C4-2B (cell line): ENCODE data around the gene MICAL2.

ENCODE experiments used
- CTCF ChIP-seq: fragments of 450-650 bp; conservative IDR thresholded peaks from 2 replicates; pipeline ENCODE4 v1.5.1; 2017; ENCODE audit warnings: mild to moderate bottlenecking
- ZFX ChIP-seq: fragments of 450-650 bp; IDR thresholded peaks from 2 replicates; pipeline ENCODE4 v1.6.1; 2017

DNA sequence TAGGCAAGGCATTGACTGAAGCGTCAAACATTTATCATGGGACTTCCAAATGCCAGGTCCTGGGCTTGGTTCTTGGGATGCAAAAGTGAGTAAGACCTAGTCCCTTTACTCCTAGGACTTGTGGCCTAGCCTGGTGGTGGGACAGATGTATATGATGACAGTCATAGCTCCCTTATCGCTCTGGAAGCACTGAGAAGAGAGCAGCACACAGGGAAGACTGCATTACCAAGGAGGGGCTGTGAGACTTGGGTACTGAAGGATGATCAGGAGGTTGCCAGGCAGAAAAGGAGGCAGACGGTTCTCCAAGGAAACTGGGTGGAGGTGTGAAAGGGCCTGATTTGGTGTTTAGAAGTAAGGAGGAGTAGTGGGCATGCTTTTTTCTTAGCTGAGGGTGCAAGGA lies 32.5 kb downstream of the MICAL2 start:
- TF ChIP-seq CTCF = no peak
- no peak for TF ChIP-seq ZFX
